GM18519 (cell line): Measurements from ENCODE around the gene PLN.

ENCODE experiments used
- ATAC-seq: cut with Tn5 transposase; IDR thresholded peaks from one replicate; pipeline ENCODE4 v1.9.1; 2021; ENCODE audit warnings: mild to moderate bottlenecking, moderate library complexity; ENCODE audit not compliant: unreplicated experiment, low FRiP score

Gene PLN

GRCh38 chr6:118548136-118548535, at the start of gene PLN:
Gene PLN, plus strand, starts transcription at chr6:118548296. Its CDS starts 10,626 bp downstream, at chr6:118558922.
- ATAC-seq = no peak

DNA sequence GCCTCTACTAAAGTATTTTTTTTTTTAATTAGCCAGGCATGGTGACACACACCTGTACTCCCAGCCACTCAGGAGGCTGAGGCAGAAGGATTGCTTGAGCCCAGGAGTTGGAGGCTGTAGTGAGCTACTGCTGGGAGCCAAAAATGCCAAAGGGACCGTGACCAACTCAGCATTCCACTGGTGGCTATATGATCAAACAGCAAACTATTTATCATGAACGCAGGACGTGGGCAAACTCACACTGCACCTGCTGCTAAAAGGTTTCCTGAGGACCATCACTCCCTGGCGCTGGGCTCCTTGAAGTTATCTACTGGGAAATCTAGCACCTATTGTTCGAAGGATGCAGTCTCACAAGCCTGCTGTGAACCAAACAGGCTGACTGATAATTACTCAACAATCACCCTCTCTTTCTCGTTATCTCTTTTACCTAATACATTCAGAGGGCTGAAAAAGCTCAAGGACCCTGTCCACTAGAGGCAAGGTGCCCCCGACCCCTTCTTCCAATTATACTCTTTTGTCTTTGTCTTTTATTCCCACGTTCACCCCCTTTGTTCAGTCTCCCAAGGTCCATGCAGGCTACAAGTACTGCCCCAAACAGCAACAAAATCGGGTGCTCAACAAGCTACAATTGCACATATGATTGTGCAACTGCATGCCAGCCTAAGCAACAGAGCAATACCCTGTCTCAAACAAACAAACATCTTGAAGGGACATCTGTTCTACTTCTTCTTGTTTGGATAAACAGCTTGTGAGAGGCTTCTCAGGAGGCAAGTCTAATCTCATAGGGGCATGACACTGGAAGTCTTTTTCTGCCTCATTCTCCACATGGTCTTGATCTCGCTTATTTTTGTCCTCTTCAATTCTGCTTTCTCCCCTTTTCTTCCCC, 47.7 kb upstream of the PLN start:
- ATAC-seq = no peak

DNA sequence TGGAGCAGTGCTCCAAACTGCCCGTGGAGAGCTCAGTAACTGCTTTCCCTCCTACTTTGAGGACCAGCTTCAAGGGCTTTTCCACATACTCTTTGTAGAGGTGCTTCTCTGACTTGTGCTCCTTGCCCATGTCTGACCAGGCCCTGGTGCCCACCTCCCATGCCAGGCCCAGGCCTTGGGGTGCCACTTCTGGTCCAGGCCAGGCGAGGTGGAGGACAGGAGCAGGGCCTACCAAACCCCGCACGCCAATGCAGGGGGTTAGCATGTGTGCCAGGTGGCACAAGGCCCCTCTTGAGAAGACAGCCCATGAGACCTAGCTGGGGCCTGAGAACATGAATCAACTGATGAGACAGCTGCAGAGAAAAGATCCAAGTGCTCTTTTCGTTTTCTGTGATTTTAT, 47.0 kb upstream of the PLN start:
- ATAC-seq = no peak

DNA sequence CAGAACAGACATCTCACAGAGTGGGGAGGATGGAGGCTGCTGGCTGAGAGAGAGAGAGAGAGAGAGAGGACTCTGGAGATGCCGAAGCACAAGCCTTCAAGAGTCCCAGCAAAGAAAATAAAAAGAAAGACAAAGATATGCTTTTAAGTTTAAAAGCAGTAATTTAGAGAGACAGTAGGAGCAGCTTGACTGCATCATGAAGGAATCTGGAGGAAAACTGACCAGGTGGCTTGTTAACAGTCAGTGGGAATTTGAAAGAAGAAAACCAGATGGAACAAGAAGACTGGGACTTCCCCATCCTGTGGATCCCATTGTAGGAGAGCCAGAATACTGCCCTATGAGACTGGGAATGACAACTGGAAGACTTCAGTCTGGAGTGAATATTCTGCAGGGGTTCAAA, 46.3 kb upstream of the PLN start:
- no peak for ATAC-seq

DNA sequence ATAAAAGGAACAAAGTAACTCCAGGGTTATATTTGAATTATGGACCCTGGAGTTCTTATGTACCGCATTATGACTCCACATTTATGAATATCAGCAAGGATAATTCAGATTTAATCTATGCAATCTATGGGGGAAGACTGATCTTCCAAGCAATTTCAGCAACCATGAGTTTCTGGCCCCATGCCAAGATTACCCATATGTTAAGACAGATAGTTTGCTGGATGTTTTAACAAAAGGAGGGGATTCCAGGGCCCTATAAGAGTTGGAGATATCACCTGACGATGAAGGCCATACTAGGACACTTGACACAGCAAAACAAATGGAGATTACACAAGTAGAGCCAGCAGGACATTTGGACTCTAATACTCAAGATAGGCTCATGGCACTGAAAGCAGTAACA, 45.9 kb upstream of the PLN start:
- ATAC-seq = no peak

DNA sequence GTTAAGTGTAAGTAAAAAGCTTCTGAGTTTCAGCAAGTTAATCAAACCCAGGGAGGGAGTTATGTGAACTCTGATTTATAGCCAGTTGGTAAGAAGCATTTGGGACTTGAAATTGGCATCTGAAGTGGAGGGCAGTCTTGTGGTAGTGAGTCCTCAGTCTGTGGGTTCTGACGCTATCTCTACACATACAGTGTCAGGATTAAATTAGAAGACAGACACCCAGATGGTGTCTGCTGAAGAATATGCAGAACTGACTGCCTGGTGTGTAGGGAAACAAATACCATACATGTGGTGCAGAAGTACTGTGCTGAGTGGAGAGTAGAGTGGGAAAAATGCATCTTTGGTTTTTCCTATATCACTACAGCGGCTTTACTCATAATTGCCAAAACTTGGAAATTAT, 43.5 kb upstream of the PLN start:
- ATAC-seq = no peak

GRCh38 chr6:118505656-118506055, 42.4 kb upstream of the PLN start:
- no peak for ATAC-seq

GRCh38 chr6:118506071-118506638, 41.9 kb upstream of the PLN start:
- no peak for ATAC-seq

- no peak for ATAC-seq
These were observed 40.5 kb upstream of the PLN start for GRCh38 chr6:118507636-118508035.

- no peak for ATAC-seq
These were observed 39.0 kb upstream of the PLN start for GRCh38 chr6:118509009-118509617.

- no peak for ATAC-seq
These were observed 36.0 kb upstream of the PLN start for GRCh38 chr6:118511930-118512715.

DNA sequence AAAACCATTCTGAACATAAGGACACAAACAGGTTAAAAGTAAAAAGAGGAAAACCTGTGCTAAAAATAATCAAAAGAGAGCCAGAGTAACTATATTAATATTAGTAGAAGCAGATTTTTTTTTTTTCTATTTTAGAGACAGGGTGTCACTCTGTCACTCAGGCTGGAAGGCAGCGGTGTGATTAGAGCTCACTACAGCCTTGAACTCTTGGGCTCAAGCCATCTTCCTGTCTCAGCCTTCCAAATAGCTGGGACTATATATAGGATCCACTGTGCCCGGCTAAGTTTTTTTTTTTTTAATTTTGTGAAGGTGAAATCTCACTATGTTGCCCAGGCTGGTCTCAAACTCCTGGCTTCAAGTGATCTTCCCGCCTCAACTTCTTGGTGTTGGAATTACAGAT, 33.4 kb upstream of the PLN start:
- ATAC-seq = no peak

DNA sequence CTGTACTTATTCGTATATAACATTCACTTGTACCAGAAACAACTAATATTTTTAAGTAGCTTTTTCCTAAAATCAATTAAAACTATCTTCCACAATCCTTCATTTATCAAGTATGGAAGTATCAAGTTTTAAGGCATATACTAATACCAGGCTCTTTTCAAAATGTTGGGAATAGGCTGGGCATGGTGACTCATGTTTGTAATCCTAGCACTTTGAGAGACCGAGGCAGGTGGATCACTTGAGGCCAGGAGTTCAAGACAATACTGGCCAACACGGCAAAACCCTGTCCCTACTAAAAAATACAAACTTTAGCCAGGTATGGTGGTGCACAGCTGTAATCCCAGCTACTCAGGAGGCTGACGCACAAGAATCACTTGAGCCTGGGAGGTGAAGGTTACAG, 25.7 kb upstream of the PLN start:
- ATAC-seq = no peak

DNA sequence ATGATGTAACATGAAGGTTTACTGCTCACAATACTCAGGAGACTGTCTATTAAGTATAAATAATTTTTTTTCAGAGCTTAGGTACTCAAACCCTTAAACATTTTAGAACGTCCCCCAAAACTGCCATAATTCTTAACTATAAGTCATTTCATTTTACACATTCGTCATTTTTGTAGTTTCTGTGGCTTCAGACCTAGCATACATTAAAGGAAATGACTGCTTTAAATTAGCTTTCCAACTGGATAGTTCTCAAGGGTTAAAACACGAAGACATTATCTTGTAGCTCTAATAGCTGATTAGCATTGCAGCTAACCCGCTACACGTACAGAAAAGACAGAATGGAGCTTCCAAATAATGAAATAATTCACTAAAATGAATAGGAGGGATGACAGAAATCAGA, 24.9 kb upstream of the PLN start:
- ATAC-seq = no peak

- no peak for ATAC-seq
These were observed 23.4 kb upstream of the PLN start for GRCh38 chr6:118524686-118525085.

- ATAC-seq = no peak
These were observed 21.9 kb upstream of the PLN start for GRCh38 chr6:118525913-118526780.

DNA sequence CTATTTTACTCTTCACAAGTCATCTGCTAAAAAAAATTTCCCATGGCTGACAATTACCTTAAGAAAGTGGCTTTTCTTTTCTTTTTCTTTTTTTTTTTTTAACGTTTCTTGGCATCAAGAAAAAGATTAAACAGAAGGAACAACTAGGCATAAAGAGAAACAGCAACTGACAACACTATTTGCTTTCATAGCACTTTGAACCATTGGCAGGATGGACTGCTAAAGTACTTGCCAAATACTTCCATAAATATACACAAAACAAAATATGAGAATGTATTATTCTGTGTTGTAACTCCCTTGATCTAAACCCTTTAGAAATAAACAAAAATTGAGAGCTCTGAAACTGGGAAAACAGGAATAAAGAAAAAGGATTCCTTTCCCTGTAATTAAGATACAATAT, 20.0 kb upstream of the PLN start:
- ATAC-seq = no peak

GRCh38 chr6:118529756-118530155, 18.3 kb upstream of the PLN start:
- no peak for ATAC-seq

DNA sequence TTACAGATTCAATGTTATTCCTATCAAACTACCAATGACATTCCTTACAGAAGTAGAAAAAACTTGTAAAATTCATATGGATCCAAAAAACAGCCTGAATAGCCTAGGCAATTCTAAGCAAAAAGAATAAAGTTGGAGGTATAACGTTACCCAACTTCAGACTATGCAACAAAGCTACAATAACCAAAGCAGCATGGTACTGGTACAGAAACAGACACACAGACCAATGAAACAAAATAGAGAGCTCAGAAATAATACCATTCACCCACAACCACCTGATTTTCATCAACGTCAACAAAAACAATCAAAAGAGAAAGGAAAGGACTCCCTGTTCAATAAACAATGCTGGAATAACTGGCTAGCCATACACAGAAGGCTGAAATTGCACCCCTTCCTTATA, 17.2 kb upstream of the PLN start:
- no peak for ATAC-seq

GRCh38 chr6:118535176-118535844, 12.8 kb upstream of the PLN start:
- ATAC-seq = no peak
